HCT116 (cell line): ENCODE measurements around the gene CPEB3. TPM values are rescaled to one million over a fixed set of nuclear protein-coding genes. Genes with fewer than 3 reads are reported as not detected.

Experiments used
- ATAC-seq: fragments of 200-7000 bp; cut with Tn5 transposase; 2 replicates; pipeline ENCODE4 v1.9.1; 2020; ENCODE audit warnings: mild to moderate bottlenecking, moderate library complexity
- BruUV-seq: library from RNA; stranded (reverse); fragments of 400-500 nt; replicated peaks from 2 replicates; lab custom pipeline; 2021; lab: Mats Ljungman, UMichigan
- CTCF ChIA-PET: fragments of 300-600 bp; sonication (Branson Sonifier 250); formaldehyde crosslinking; loops from one replicate; lab custom pipeline; 2021; ENCODE audit warnings: antibody characterized with exemption; lab: Charles Lee
- POLR2A ChIA-PET: fragments of 300-600, 350-600 bp; sonication (Branson Sonifier 250); formaldehyde crosslinking; loops from one replicate; lab custom pipeline; 2021; ENCODE audit warnings: antibody characterized with exemption; lab: Charles Lee
- RAD21 ChIA-PET, 2 experiments: fragments of 300-600 bp; sonication (Branson Sonifier 250); formaldehyde crosslinking; loops; one replicate each; lab custom pipeline; 2023; ENCODE audit warnings: low total read pairs in 2 of 2; ENCODE audit not compliant: uncharacterized antibody in 2 of 2, unreplicated experiment in 2 of 2, low non-redundant PET in 1 of 2; lab: Charles Lee
- DNase-seq: peaks from one replicate; pipeline ENCODE4 v3.0.0-alpha.2; 2010; ENCODE audit warnings: low read depth, low spot score
- H2AFZ ChIP-seq: fragments of 200-600 bp; shearing (Covaris generic), sonication (generic); 2 replicates; pipeline ENCODE4 v1.6.1; 2017; ENCODE audit warnings: low read depth, mixed run types, mixed read lengths, antibody characterized with exemption, low read length; ENCODE audit not compliant: poor library complexity, severe bottlenecking
- H3K27ac ChIP-seq: 2 replicates; pipeline ENCODE4 v1.5.1; 2012; ENCODE audit warnings: low read depth, low read length
- H3K27me3 ChIP-seq: fragments of 200-600 bp; sonication (generic); 2 replicates; pipeline ENCODE4 v1.6.1; 2016; ENCODE audit warnings: mixed run types, low read length, mixed read lengths; ENCODE audit not compliant: insufficient read depth
- H3K36me3 ChIP-seq, 2 experiments: fragments of 200-500 bp in 1 of 2; fragments of 200-600 bp in 1 of 2; sonication (Bioruptor generic) in 1 of 2; sonication (generic) in 1 of 2; 2 replicates each; pipeline versions ENCODE4 v1.5.1 to v1.6.1; 2014 to 2016; ENCODE audit warnings: low read length in 2 of 2, inconsistent platforms in 1 of 2, mixed read lengths in 1 of 2, mixed run types in 1 of 2; ENCODE audit not compliant: insufficient read depth in 2 of 2, control insufficient read depth in 1 of 2
- H3K4me1 ChIP-seq, 2 experiments: fragments of 200-600 bp in 1 of 2; sonication (generic) in 1 of 2; 2 replicates each; pipeline versions ENCODE4 v1.5.1 to v1.6.1; 2012 to 2017; ENCODE audit warnings: low read length in 2 of 2, inconsistent platforms in 1 of 2, mild to moderate bottlenecking in 1 of 2, mixed read lengths in 1 of 2, mixed run types in 1 of 2, moderate library complexity in 1 of 2; ENCODE audit not compliant: insufficient read depth in 2 of 2, control insufficient read depth in 1 of 2
- H3K4me2 ChIP-seq: fragments of 200-600 bp; sonication (generic); 2 replicates; pipeline ENCODE4 v1.6.1; 2017; ENCODE audit warnings: mixed run types, low read length, mixed read lengths
- H3K4me3 ChIP-seq, 2 experiments: fragments of 200-600 bp in 1 of 2; sonication (generic) in 1 of 2; replicated peaks in 1 of 2; 2 replicates each; pipeline ENCODE4 v1.5.1; 2011 to 2016; ENCODE audit warnings: low read length in 2 of 2, control low read depth in 1 of 2, low read depth in 1 of 2, mild to moderate bottlenecking in 1 of 2, mixed read lengths in 1 of 2, mixed run types in 1 of 2
- H3K79me2 ChIP-seq: fragments of 200-600 bp; sonication (generic); 2 replicates; pipeline ENCODE4 v1.6.1; 2017; ENCODE audit warnings: mild to moderate bottlenecking, mixed run types, low read length, moderate library complexity, mixed read lengths; ENCODE audit not compliant: insufficient read depth
- H3K9ac ChIP-seq: fragments of 200-600 bp; sonication (generic); 2 replicates; pipeline ENCODE4 v1.6.1; 2016; ENCODE audit warnings: low read length, mixed read lengths
- H3K9me2 ChIP-seq: fragments of 200-600 bp; sonication (generic), shearing (Covaris generic); 2 replicates; pipeline ENCODE4 v1.6.1; 2017; ENCODE audit warnings: mixed run types, mild to moderate bottlenecking, moderate library complexity; ENCODE audit not compliant: insufficient read depth
- H3K9me3 ChIP-seq, 2 experiments: fragments of 200-500 bp in 1 of 2; fragments of 200-600 bp in 1 of 2; sonication (Bioruptor generic) in 1 of 2; sonication (generic) in 1 of 2; 2 replicates each; pipeline ENCODE4 v1.6.1; 2014 to 2017; ENCODE audit warnings: low read length in 2 of 2, mixed read lengths in 2 of 2, inconsistent platforms in 1 of 2, low read depth in 1 of 2, mild to moderate bottlenecking in 1 of 2, mixed run types in 1 of 2, moderate library complexity in 1 of 2; ENCODE audit not compliant: control insufficient read depth in 1 of 2, insufficient read depth in 1 of 2
- H4K20me1 ChIP-seq: fragments of 200-600 bp; sonication (generic), shearing (Covaris generic); 2 replicates; pipeline ENCODE4 v1.6.1; 2017; ENCODE audit warnings: mixed run types, mild to moderate bottlenecking, moderate library complexity; ENCODE audit not compliant: insufficient read depth
- CTCF ChIP-seq, 3 experiments: fragments of 200-600 bp in 1 of 3; sonication (generic) in 1 of 3; IDR thresholded peaks in 2 of 3; conservative IDR thresholded peaks in 1 of 3; 2 replicates each; pipeline ENCODE4 v1.5.1; 2012 to 2017; ENCODE audit warnings: low read depth in 2 of 3, low read length in 2 of 3, antibody characterized with exemption in 1 of 3, borderline replicate concordance in 1 of 3, control low read depth in 1 of 3, mild to moderate bottlenecking in 1 of 3, mixed read lengths in 1 of 3, mixed run types in 1 of 3, moderate library complexity in 1 of 3; ENCODE audit not compliant: insufficient read depth in 1 of 3
- EZH2phosphoT487 ChIP-seq: fragments of 200-600 bp; IDR thresholded peaks from 2 replicates; pipeline ENCODE4 v1.6.1; 2018; ENCODE audit warnings: antibody characterized with exemption, borderline replicate concordance
- SIN3A ChIP-seq: IDR thresholded peaks from 2 replicates; pipeline ENCODE4 v1.6.1; 2012; ENCODE audit warnings: low read depth
- intact Hi-C: fragments of 100-400 bp; cut with micrococcal nuclease; formaldehyde crosslinking; loops from 2 replicates; pipeline ENCODE4 v1.10.0; 2022
- total RNA-seq: library from RNA; stranded (reverse); gene quantifications from one replicate; pipeline ENCODE4 v1.2.1, GENCODE V29; 2021; ENCODE audit not compliant: unreplicated experiment

CPEB3 gene
- total RNA-seq, 1 experiment from 2014 or later, result 3.0 TPM

GRCh38 chr10:92183199-92183598 is 107.7 kb downstream of the CPEB3 start:
- no peak overlapping the region for H2AFZ ChIP-seq
- H3K4me2 ChIP-seq, result no peak overlapping the region
- H4K20me1 ChIP-seq, result no peaks in the 10 kb centered on the region
- TF ChIP-seq EZH2phosphoT487, result no peak
- ChIA-PET RAD21 (no interaction called here), CTCF (no interaction called here), POLR2A (no interaction called here)
- no peaks in the 10 kb centered on the region for H3K79me2 ChIP-seq
- no peak overlapping the region for H3K27ac ChIP-seq
- BruUV-seq, result no TSS peak
- H3K4me3 ChIP-seq, result no peak overlapping the region
- H3K27me3 ChIP-seq, result no peaks in the 10 kb centered on the region
- intact Hi-C loops, result no loop called here
- no peaks in the 10 kb centered on the region for H3K9me2 ChIP-seq
- ATAC-seq, result no peak
- no peaks in the 10 kb centered on the region for H3K36me3 ChIP-seq
- no peak for DNase-seq
- H3K9ac ChIP-seq, result no peak overlapping the region
- no peaks in the 10 kb centered on the region for H3K9me3 ChIP-seq
- no peaks in the 10 kb centered on the region for H3K4me1 ChIP-seq

GRCh38 chr10:92181575-92181974 is 109.3 kb downstream of the CPEB3 start:
- no peaks in the 10 kb centered on the region for H3K9me2 ChIP-seq
- intact Hi-C loops, result no loop called here
- no peak overlapping the region for H3K9ac ChIP-seq
- no peaks in the 10 kb centered on the region for H3K36me3 ChIP-seq
- TF ChIP-seq CTCF (IDR thresholded peaks at IDR 0.05 in 2 of 3, conservative IDR thresholded peaks at IDR 0.05 in 1 of 3; ENCODE audit: borderline replicate concordance in 1 of 3, insufficient read depth in 1 of 3, low read depth in 2 of 3, low read length in 2 of 3) (peak in 2 of 3 experiments; percentile 44 to 47; a peak in 4 of 6 replicates), SIN3A (no peak)
- no peaks in the 10 kb centered on the region for H3K9me3 ChIP-seq
- no peak overlapping the region for H3K4me2 ChIP-seq
- ChIA-PET CTCF (no interaction called here), POLR2A (no interaction called here), RAD21 (no interaction called here)
- H4K20me1 ChIP-seq, result no peaks in the 10 kb centered on the region
- H2AFZ ChIP-seq, result no peak overlapping the region
- no peaks in the 10 kb centered on the region for H3K4me1 ChIP-seq
- no peak for DNase-seq
- no TSS peak for BruUV-seq
- no peaks in the 10 kb centered on the region for H3K27me3 ChIP-seq
- H3K4me3 ChIP-seq, result no peak overlapping the region
- no peak for ATAC-seq
- H3K79me2 ChIP-seq, result no peaks in the 10 kb centered on the region
- no peak overlapping the region for H3K27ac ChIP-seq
